NCI-H146 treated with DMSO at 0.1 percent for 48 hours (cell line): ENCODE results near the gene ACMSD.
"Not testable (repeated sequence)": the region's sequence is repeated elsewhere in the genome, so short reads cannot be mapped to it uniquely, and the experiment has no call there.

Experiments
- DNase-seq: peaks from one replicate; lab custom pipeline; 2025; ENCODE audit not compliant: unreplicated experiment; lab: John Stamatoyannopoulos, UW

The ACMSD gene

DNA sequence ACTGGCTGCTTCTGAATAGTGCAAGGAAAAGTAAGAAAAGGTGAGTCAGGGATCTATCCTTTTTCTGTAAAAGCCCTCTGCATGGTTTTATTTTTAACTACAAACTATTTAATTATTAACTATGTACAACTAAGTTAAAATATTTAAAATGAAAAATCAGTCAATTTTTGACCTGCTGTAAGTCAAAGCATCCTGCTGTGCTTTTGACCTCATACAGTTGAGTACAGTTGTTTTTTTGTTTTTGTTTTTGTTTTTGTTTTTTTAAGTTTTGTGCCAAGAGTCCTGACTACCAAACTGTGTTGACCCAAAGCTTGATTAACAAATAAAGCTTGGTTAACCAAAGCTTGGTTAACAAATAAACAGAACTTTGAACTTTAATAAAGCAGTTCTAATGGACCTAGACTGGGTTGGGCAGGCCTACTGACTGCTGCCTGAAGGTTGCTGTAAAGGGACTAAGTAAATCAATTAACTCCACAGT lies at the start of gene ACMSD:
Gene ACMSD (plus strand): TSS at position 474 of the 478 bp plus-strand sequence. CDS start 67 bp downstream, outside the sequence.
- DNase-seq: no peak

DNA sequence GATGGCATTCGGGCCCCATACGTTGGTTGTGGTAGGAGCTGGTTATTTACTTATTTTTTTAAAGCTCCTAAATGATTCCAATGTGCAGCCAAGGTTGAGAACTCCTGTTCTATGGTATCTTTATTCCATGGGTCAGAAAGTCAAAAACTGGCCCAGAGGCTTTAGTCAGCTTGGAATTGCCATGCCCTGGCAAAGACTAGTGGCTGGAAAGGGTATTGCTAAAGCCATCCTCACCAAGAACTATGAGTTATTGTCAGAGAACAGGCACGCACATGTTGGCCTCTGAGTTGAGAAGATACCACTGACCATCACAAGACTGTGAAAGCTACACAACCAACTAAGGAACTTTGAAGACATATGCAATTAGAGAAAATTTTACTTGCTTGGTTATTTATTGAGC lies 47.9 kb upstream of the ACMSD start:
- DNase-seq: no peak

DNA sequence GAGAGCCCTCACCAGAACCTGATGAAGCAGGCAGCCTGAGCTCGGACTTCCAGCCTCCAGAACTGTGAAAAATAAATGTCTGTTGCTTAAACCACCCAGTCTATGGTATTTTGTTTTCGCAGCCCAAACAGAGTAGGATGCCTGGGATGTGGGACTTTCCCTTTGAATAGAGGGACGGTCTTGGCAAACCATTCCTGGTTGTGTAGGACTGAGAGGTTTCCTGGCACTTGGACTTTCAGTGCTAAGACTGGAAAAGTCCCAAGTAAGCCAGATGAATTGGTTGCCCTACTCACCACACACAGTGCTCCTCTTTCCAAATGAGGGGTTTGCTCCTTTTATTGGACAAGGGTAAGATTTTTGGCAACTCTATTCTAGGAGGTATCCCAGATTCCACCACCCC lies 46.8 kb upstream of the ACMSD start:
- no peak for DNase-seq

DNA sequence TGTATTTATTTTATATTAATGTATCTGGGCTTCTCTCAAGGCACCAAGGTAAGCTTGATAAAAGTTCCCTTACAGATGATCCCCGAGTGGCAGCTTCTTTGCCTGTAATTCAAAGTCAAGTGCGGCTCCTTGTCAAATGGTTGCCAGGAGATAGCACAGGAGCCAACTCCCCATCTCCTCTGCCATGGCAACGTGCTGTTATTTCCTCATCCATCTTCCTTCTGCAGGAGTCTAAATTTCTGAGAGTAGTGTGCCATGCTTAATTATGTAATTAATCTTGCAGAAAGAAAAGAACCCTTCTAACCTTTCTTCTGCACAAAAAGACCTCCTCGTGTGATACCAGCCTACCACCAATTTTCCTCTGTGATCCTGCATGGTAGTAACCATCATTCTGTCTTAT lies 46.2 kb upstream of the ACMSD start:
- DNase-seq: no peak

DNA sequence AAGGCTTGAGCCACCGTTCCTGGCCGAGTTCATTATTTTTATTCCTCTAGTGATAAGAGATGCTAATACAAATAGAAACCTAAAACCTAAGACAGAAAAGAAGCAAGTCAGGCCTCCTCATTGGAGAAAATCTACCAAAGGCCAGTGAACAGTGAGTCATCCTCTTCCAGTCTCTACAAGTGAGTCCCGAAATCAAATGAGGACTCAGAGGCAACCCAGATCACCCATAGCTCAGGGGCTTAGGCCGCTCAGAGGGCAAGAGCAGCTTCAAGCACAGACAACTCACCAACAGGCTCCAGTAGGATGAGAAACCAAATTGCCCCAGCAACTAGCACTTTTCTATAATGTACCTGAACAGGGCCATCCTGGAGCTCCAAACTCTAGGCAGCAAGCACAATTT lies 42.7 kb upstream of the ACMSD start:
- DNase-seq: no peak

- no peak for DNase-seq
These were observed 42.0 kb upstream of the ACMSD start for GRCh38 chr2:134796373-134796772.

DNA sequence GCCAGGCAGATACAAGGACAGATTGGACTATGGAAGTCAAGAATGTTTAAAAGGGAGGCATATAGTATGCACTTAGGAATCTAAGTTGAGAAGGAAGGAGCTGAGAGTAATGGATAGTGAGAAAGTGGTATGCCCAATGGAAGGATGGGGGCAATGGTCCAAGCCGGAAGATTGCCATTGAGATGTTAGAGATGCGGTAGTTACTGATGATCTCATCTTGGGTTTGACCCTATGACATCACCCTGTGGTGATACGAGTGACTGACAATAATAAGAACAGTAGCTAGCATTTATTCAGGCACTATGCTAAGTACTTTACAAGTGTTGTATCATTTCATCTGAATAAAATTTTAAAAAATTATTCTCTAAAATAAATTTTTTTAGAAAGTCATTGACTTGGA lies 38.5 kb upstream of the ACMSD start:
- no peak for DNase-seq

GRCh38 chr2:134800341-134800740 lies 38.1 kb upstream of the ACMSD start:
- no peak for DNase-seq

DNA sequence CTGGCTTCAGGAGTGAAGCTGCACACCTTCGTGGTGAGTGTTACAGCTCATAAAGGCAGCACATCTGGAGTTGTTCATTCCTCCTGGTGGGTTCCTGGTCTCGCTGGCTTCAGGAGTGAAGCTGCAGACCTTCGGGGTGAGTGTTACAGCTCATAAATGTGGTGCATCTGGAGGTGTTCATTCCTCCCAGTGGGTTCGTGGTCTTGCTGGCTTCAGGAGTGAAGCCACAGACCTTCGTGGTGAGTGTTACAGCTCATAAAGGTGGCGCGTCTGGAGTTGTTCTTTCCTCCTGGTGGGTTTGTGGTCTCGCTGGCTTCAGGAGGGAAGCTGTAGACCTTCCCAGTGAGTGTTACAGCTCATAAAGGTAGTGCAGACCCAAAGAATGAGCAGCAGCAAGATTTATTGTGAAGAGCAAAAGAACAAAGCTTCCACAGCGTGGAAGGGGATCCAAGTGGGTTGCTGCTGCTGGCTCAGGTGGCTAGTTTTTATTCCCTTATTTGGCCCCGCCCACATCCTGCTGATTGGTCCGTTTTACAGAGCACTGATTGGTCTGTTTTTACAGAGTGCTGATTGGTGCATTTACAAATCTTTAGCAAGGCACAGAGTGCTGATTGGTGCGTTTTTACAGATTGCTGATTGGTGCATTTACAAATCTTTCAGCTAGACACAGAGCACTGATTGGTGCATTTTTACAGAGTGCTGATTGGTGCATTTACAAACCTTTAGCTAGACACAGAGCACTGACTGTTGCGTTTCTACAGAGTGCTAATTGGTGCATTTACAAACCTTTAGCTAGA lies 34.6 kb upstream of the ACMSD start:
- not testable (repeated sequence) for DNase-seq

DNA sequence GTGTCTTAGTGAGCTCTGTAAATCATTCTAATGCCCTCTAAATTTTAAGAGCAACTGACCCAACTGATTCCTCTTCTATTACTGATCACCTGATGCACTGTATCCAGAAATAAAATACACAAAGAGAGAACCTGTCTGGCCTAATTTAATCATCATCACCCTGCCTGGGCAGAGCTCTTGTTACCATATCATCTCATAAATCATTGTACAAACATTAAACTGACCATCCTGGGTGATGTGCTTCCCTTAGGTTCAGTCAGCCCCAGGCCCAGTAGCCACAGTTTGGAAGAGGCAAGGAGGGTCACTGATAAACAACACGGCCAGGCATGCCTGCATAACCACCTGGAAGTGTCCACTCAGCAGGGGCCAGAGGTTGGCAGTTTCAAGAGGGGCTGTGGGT lies 22.7 kb upstream of the ACMSD start:
- DNase-seq: peak; percentile 36

DNA sequence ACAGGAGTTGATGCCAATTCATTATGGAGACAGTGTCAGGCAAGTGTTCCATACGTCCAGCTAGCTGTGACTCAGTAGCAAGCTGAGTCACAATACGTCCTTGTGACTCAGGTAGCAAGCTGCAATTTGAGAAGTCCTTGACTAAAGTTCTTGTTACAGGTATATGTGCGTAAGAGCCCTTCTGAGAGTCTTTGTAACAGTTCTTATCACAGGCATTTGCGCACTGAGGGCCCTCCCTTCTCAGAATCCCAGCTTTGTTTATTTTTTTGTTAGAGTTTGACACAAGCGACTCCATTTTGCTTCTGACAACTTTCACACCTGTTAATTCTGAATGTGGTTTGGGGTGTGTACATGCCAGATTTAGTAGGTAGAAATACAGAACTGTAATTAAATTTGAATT lies 20.1 kb upstream of the ACMSD start:
- DNase-seq: no peak

GRCh38 chr2:134819334-134819733 lies 19.1 kb upstream of the ACMSD start:
- no peak for DNase-seq

GRCh38 chr2:134823431-134823830 lies 15.0 kb upstream of the ACMSD start:
- no peak for DNase-seq

GRCh38 chr2:134823832-134824231 lies 14.6 kb upstream of the ACMSD start:
- no peak for DNase-seq

DNA sequence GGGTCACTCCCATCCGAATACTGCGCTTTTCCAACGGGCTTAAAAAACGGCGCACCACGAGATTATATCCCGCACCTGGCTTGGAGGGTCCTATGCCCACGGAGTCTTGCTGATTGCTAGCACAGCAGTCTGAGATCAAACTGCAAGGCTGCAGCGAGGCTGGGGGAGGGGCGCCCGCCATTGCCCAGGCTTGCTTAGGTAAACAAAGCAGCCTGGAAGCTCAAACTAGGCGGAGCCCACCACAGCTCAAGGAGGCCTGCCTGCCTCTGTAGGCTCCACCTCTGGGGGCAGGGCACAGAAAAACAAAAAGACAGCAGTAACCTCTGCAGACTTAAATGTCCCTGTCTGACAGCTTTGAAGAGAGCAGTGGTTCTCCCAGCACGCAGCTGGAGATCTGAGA lies 12.7 kb upstream of the ACMSD start:
- DNase-seq: not testable (repeated sequence)

DNA sequence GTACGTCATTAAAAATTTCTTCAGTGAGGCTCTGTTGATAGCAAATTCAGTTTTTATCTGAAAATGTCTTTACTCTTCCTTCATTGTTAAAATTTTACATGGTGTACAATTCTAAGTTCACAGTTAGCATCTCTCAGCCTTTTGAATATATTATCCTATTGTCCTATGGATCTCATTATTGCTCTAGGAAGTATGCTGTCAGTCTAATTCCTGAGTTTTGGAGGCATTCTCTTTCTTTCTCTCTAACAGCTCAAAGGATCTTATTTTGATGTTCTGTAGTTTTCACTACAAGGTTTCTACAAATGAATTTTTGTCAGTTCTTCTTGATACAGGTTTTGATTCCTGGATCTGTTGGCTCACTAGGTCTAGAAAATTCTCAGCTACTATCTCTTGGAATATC lies 2.9 kb upstream of the ACMSD start:
- no peak for DNase-seq

GRCh38 chr2:134836986-134837385 lies 1.4 kb upstream of the ACMSD start:
- DNase-seq: no peak

- no peak for DNase-seq
These were observed 1.2 kb downstream of the ACMSD start for GRCh38 chr2:134839649-134840048.

- DNase-seq: no peak
These were observed 4.6 kb downstream of the ACMSD start for GRCh38 chr2:134842930-134843490.

DNA sequence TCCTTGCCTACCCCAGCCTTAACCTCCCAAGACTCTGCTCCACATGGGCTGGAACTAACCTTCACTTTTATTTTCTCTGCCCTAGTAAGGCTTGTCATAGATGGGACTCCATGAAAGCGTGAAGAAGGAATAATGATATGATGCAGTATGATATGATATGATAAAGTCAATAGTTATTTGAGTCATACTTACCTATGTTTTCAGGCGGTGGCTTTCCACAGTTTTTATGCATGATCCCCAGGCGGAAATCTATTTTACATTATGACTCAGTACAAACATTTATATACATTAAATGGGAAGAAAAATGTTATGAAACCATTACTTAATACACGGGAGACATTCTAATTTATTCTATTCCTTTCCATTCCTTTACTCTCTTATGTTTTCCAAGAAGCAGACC lies 5.6 kb downstream of the ACMSD start:
- DNase-seq: no peak

- DNase-seq: no peak
These were observed 6.6 kb downstream of the ACMSD start for GRCh38 chr2:134845028-134845427.

DNA sequence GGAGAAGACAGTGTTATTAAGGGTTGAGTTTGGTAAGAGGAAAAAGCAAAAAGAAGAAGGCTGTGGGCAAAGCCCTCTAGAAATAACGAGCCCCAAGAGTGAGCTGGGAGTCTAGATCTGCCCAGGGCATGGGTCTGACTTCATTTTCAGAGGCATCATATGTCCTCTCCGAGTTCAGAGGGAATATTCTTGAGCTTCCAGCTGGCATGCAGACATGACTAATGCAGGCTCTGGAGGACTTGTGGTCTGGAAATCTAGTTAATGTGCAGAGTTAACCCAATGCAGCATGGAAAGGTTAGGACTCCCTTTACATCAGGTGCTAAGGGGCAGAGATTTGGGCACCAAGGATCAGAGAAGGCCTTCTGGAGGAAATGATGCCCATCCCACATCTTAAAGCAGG lies 7.3 kb downstream of the ACMSD start:
- no peak for DNase-seq

- DNase-seq: no peak
These were observed 7.8 kb downstream of the ACMSD start for GRCh38 chr2:134846213-134846612.
